HG03064 (cell line): ENCODE results near the gene USP38.
"Not testable (repeated sequence)": the region's sequence is repeated elsewhere in the genome, so short reads cannot be mapped to it uniquely, and the experiment has no call there.

Experiments
- ATAC-seq: cut with Tn5 transposase; IDR thresholded peaks from one replicate; pipeline ENCODE4 v1.9.1; 2021; ENCODE audit warnings: low read depth; ENCODE audit not compliant: unreplicated experiment

The USP38 gene

GRCh38 chr4:143254491-143255226 lies 69.9 kb downstream of the USP38 start:
- no peak for ATAC-seq

GRCh38 chr4:143256456-143256855 lies 71.7 kb downstream of the USP38 start:
- no peak for ATAC-seq

GRCh38 chr4:143257356-143257755 lies 72.6 kb downstream of the USP38 start:
- no peak for ATAC-seq

GRCh38 chr4:143260750-143261149 lies 76.0 kb downstream of the USP38 start:
- no peak for ATAC-seq

GRCh38 chr4:143262838-143263237 lies 78.1 kb downstream of the USP38 start:
- ATAC-seq: no peak

- not testable (repeated sequence) for ATAC-seq
Observed at GRCh38 chr4:143267690-143268089, 83.0 kb downstream of the USP38 start.

- no peak for ATAC-seq
Observed at GRCh38 chr4:143270256-143270838, 85.6 kb downstream of the USP38 start.
